Activated T-cell treated with anti-CD3 and anti-CD28 coated beads, Interleukin-2, amount 50 U/mL, for 1 hour (primary cell): ENCODE measurements around the gene C7.

Experiments used
- DNase-seq: peaks from one replicate; pipeline ENCODE4 v3.0.0-alpha.2; 2020

The C7 gene

GRCh38 chr5:40928886-40929448 is 19.7 kb downstream of the C7 start:
- no peak for DNase-seq

- DNase-seq = no peak
Measured at GRCh38 chr5:40932766-40933165, 23.5 kb downstream of the C7 start.

GRCh38 chr5:40937075-40937474 is 27.8 kb downstream of the C7 start:
- DNase-seq = no peak

GRCh38 chr5:40939753-40940152 is 30.5 kb downstream of the C7 start:
- DNase-seq = no peak

GRCh38 chr5:40945111-40945510 is 35.8 kb downstream of the C7 start:
- DNase-seq = no peak

GRCh38 chr5:40955313-40955712 is 46.0 kb downstream of the C7 start:
- no peak for DNase-seq

- DNase-seq = no peak
Measured at GRCh38 chr5:40957048-40957447, 47.8 kb downstream of the C7 start.

- no peak for DNase-seq
Measured at GRCh38 chr5:40958811-40959210, 49.5 kb downstream of the C7 start.

GRCh38 chr5:40960037-40960436 is 50.7 kb downstream of the C7 start:
- no peak for DNase-seq

GRCh38 chr5:40962207-40962955 is 53.1 kb downstream of the C7 start:
- DNase-seq = no peak

- no peak for DNase-seq
Measured at GRCh38 chr5:40972434-40972833, 63.1 kb downstream of the C7 start.

GRCh38 chr5:40973364-40974004 is 64.2 kb downstream of the C7 start:
- DNase-seq = no peak

GRCh38 chr5:40976041-40976440 is 66.7 kb downstream of the C7 start:
- no peak for DNase-seq

GRCh38 chr5:40976836-40977235 is 67.5 kb downstream of the C7 start:
- DNase-seq = no peak

GRCh38 chr5:40981420-40981819 is 72.1 kb downstream of the C7 start:
- DNase-seq = no peak

GRCh38 chr5:40983781-40984180 is 74.5 kb downstream of the C7 start:
- DNase-seq = no peak

- DNase-seq = no peak
Measured at GRCh38 chr5:40984884-40985283, 75.6 kb downstream of the C7 start.

GRCh38 chr5:40985501-40985900 is 76.2 kb downstream of the C7 start:
- no peak for DNase-seq

GRCh38 chr5:40986666-40987065 is 77.4 kb downstream of the C7 start:
- no peak for DNase-seq

- no peak for DNase-seq
Measured at GRCh38 chr5:40987349-40987748, 78.1 kb downstream of the C7 start.

- no peak for DNase-seq
Measured at GRCh38 chr5:40988746-40989510, 79.6 kb downstream of the C7 start.

GRCh38 chr5:40991168-40991980 is 82.1 kb downstream of the C7 start:
- DNase-seq = no peak
